ES-I3 (cell line): Measurements from ENCODE around the gene PNLDC1.
"Not testable (repeated sequence)": the region's sequence is repeated elsewhere in the genome, so short reads cannot be mapped to it uniquely, and the experiment has no call there.

Source experiments
- H3K36me3 ChIP-seq: 2 replicates; pipeline ENCODE4 v1.6.1; 2013; ENCODE audit warnings: mild to moderate bottlenecking, low read length, control low read depth, moderate library complexity; ENCODE audit not compliant: insufficient read depth
- H3K4me1 ChIP-seq: 2 replicates; pipeline ENCODE4 v1.6.1; 2013; ENCODE audit warnings: mild to moderate bottlenecking, control low read depth, low read length; ENCODE audit not compliant: insufficient read depth
- H3K9ac ChIP-seq: 2 replicates; pipeline ENCODE4 v1.6.1; 2013; ENCODE audit warnings: low read depth, mild to moderate bottlenecking, low read length, moderate library complexity
- H3K9me3 ChIP-seq: 2 replicates; pipeline ENCODE4 v1.6.1; 2013; ENCODE audit warnings: mild to moderate bottlenecking, low read length, moderate library complexity; ENCODE audit not compliant: control insufficient read depth, insufficient read depth

Gene PNLDC1

DNA sequence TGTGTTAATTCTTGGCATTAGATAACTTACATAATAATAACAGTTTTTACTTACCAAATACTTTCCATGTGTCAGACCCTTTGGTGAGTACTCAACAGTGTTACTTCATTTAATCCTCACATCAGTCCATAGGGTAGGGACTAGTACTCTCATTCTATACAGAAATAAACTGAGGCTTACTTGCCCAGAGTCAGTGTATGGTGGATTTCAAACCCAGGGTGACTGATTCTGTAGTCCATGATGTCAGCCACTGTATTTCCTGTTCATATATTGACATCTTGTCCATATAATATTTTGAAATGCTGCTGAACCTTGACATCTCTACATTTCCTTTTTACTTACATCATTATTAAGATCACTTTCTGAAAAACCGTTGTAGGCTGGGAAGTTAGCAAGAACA is 2.5 kb upstream of the PNLDC1 start:
- no peaks in the 10 kb centered on the region for H3K9me3 ChIP-seq
- no peak overlapping the region for H3K9ac ChIP-seq
- no peaks in the 10 kb centered on the region for H3K4me1 ChIP-seq
- H3K36me3 ChIP-seq, result peaks cover 6% of the 10 kb centered on the region; the same call in 1 of the 2 replicates

- Histone ChIP-seq H3K36me3 (no peaks in the 10 kb centered on the region), H3K9ac (no peak overlapping the region), H3K9me3 (no peaks in the 10 kb centered on the region), H3K4me1 (no peaks in the 10 kb centered on the region)
These were observed 1.9 kb downstream of the PNLDC1 start for GRCh38 chr6:159801935-159802334.

GRCh38 chr6:159804504-159804903 is 4.4 kb downstream of the PNLDC1 start:
- H3K9ac ChIP-seq, result no peak overlapping the region

GRCh38 chr6:159805440-159806020 is 5.5 kb downstream of the PNLDC1 start:
- Histone ChIP-seq H3K9ac (no peak overlapping the region), H3K4me1 (no peaks in the 10 kb centered on the region), H3K36me3 (no peaks in the 10 kb centered on the region), H3K9me3 (no peaks in the 10 kb centered on the region)

More at GRCh38 chr6:159804504-159804903, 4.4 kb downstream of the PNLDC1 start:
- Histone ChIP-seq H3K9me3 (no peaks in the 10 kb centered on the region), H3K4me1 (no peaks in the 10 kb centered on the region), H3K36me3 (no peaks in the 10 kb centered on the region)

GRCh38 chr6:159806021-159806458 is 6.0 kb downstream of the PNLDC1 start:
- H3K36me3 ChIP-seq, result no peaks in the 10 kb centered on the region
- H3K9me3 ChIP-seq, result no peaks in the 10 kb centered on the region
- no peak overlapping the region for H3K9ac ChIP-seq
- H3K4me1 ChIP-seq, result no peaks in the 10 kb centered on the region

- Histone ChIP-seq H3K36me3 (no peaks in the 10 kb centered on the region), H3K9me3 (no peaks in the 10 kb centered on the region), H3K9ac (no peak overlapping the region), H3K4me1 (no peaks in the 10 kb centered on the region)
These were observed 7.2 kb downstream of the PNLDC1 start for GRCh38 chr6:159807150-159807858.

DNA sequence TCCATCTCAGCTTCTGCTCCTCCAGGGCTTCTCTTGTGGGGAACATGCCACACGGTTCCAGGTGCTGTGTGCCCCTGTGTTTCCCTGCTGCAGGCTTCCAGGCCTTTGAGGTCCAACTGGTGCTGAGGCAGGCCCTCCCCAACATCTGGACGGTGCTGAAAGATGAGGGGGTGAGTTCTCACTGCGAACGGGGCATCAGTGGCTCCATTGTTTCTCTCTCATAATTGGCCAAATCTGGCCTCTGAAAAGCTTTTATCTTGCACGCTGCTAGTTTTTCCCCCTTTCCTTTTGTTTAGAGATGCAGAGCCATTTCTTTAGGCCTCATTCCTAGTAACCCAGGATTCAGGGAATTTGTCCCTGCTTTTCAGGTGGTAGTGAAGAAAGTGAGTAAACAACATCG is 8.6 kb downstream of the PNLDC1 start:
- Histone ChIP-seq H3K4me1 (no peaks in the 10 kb centered on the region), H3K9me3 (no peaks in the 10 kb centered on the region), H3K9ac (no peak overlapping the region), H3K36me3 (no peaks in the 10 kb centered on the region)

DNA sequence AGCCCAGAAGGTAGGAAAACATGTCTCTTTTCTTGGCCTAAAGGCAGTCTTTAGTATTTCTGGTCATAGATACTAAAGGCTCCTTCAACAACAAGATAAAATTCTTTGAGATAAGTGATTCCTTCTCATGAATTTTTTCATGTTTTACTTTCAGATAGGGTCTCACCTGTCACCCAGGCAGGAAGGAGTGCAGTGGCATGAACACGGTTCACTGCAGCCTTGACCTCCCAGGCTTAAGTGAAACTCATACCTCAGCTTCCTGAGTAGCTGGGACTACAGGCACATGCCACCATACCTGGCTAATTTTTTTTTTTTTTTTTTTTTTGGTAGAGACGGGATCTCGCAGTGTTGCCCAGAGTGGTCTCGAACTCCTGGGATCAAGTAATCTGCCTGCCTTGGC is 9.1 kb downstream of the PNLDC1 start:
- Histone ChIP-seq H3K4me1 (no peaks in the 10 kb centered on the region), H3K9ac (no peak overlapping the region), H3K36me3 (no peaks in the 10 kb centered on the region), H3K9me3 (no peaks in the 10 kb centered on the region)

DNA sequence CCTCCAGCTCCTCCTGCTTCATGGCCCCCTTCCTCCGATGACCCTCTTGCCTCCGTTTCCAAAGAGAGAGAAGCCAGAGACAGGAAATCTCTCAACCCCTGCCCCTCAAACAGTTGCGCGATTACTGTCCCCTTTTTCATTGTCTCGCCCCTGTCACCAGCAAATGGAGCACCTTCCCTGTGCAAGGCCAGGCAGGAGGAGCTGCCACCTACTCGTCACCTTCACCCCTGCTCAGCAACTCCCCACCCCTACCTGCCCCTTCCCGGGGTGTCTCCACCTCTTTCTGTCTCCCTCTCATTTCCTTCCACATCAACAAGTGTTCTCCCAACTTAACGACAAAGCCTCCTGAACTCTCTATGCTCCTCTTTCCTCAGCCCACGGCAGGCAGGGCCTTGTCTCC is 13.7 kb downstream of the PNLDC1 start:
- no peak overlapping the region for H3K9ac ChIP-seq
- H3K9me3 ChIP-seq, result no peaks in the 10 kb centered on the region
- H3K36me3 ChIP-seq, result no peaks in the 10 kb centered on the region
- no peaks in the 10 kb centered on the region for H3K4me1 ChIP-seq

GRCh38 chr6:159815410-159815809 is 15.3 kb downstream of the PNLDC1 start:
- Histone ChIP-seq H3K4me1 (peaks cover 2% of the 10 kb centered on the region; the same call in 1 of the 2 replicates), H3K9me3 (no peaks in the 10 kb centered on the region), H3K9ac (no peak overlapping the region), H3K36me3 (no peaks in the 10 kb centered on the region)

DNA sequence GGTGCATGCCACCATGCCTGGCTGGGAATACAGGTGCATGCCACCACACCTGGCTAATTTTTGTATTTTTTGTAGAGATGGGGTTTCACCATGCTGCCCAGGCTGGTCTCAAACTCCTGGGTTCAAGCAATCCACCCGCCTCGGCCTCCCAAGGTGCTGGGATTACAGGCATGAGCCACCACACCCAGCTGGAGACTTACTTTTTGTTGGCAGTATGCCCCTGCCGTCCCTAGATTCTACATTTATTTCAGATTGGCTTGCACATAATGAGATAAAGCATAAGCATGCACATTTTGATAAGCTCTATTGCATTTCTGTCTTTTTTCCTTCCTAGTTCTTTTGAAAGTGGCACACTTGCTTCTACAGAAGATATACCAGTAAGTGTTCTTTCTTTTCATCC is 16.7 kb downstream of the PNLDC1 start:
- H3K36me3 ChIP-seq, H3K4me1 ChIP-seq: not testable (repeated sequence)

DNA sequence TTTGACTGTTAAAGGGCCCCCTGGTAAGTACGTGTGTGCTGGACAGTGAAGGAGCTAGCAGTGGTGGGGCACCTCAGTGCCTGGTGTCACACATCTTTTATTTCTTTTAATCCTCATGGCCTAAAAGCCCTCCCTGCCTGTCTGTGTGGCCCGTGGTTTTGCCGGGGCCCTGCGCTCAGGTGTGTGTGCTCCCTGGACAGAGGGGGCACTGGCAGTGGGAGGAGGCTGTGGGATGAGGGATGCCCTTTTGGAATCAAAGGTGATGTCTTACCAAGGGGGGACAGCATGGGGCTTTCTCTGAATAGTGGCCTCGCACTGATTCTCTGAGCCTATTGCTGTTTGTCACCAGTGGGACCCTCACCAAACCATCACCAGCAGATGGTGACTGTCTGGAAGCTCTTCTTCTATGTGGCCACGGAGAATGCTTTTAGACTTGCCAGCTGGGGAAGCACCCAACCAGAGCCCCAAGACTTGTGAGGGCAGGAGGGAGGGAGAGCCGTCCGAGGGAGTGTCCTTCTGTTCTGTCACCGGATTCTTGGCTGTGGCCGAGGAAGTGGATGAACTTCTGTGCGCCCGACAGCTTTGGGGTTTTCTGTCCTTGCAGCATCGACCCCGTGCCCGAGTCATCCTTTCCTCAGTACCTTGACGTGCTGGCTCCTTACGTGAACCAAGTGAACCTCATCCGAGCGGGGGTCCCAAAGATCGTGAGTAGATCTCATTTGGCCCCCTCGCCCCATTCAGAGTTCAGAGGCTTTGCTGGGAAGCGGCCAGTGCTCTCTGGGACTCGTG is 18.1 kb downstream of the PNLDC1 start:
- Histone ChIP-seq H3K4me1 (peaks cover 5% of the 10 kb centered on the region; the same call in 1 of the 2 replicates), H3K9me3 (no peaks in the 10 kb centered on the region), H3K9ac (no peak overlapping the region), H3K36me3 (no peaks in the 10 kb centered on the region)

More for the DNA sequence above, 16.7 kb downstream of the PNLDC1 start:
- not testable (repeated sequence) for H3K9ac ChIP-seq, H3K9me3 ChIP-seq

DNA sequence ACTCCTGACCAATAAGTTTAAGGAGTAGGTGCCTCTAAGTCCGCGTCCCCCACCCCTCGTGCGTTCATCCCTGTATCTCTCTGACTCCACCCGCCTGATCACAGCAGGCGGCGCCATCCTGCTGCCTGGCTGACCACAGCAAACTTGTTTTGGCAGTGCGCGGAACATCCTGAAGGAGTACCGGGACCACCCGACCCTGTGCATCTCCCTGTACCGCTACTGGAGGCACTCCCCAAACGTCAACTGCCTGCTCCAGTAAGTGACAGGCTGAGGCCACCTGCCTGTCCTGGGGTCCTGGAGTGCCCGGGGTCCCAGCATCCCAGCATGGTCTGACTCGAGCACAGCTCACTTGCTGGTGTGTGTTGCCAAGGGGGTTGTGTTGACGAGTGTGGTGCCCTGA is 19.0 kb downstream of the PNLDC1 start:
- H3K9me3 ChIP-seq, result no peaks in the 10 kb centered on the region
- no peak overlapping the region for H3K9ac ChIP-seq
- peaks cover 5% of the 10 kb centered on the region; the same call in 1 of the 2 replicates for H3K4me1 ChIP-seq
- no peaks in the 10 kb centered on the region for H3K36me3 ChIP-seq

GRCh38 chr6:159819932-159820640 is 20.0 kb downstream of the PNLDC1 start:
- Histone ChIP-seq H3K9ac (no peak overlapping the region), H3K36me3 (no peaks in the 10 kb centered on the region), H3K9me3 (no peaks in the 10 kb centered on the region), H3K4me1 (peaks cover 5% of the 10 kb centered on the region; the same call in 1 of the 2 replicates)
